Colonic mucosa (tissue), 4 donors: ENCODE measurements around the gene HIPK2. TPM values are rescaled to one million over a fixed set of nuclear protein-coding genes. Genes with fewer than 3 reads are reported as not detected.
A peak's percentile ranks its signal among the peaks of the same experiment; 100 is the strongest.

Experiments
- DNase-seq: peaks from one replicate; pipeline ENCODE4 v3.0.0-alpha.2; 2020
- H3K27ac ChIP-seq: fragments of 200-600 bp; one replicate; pipeline ENCODE4 v1.8.0; 2021
- H3K27me3 ChIP-seq: fragments of 200-600 bp; one replicate; pipeline ENCODE4 v1.8.0; 2021
- H3K36me3 ChIP-seq: fragments of 200-600 bp; one replicate; pipeline ENCODE4 v1.8.0; 2021
- H3K4me1 ChIP-seq: fragments of 200-600 bp; one replicate; pipeline ENCODE4 v1.8.0; 2021; ENCODE audit warnings: mild to moderate bottlenecking
- H3K4me3 ChIP-seq: fragments of 200-600 bp; one replicate; pipeline ENCODE4 v1.8.0; 2021
- H3K9ac ChIP-seq, 2 donors: one replicate each; pipeline ENCODE4 v1.7.0; 2013; ENCODE audit warnings: control low read depth in 2 of 2, low read depth in 2 of 2, low read length in 2 of 2
- H3K9me3 ChIP-seq: fragments of 200-600 bp; one replicate; pipeline ENCODE4 v1.8.0; 2021
- intact Hi-C: fragments of 100-400 bp; cut with DNase I; formaldehyde crosslinking; loops from one replicate; pipeline ENCODE4 v1.14.1; 2022
- total RNA-seq, 2 donors: library from RNA; stranded (reverse); fragmentation: NEBNext Ultra II Directional in 1 of 2; extraction: Animal tissue kit (Norgen Biotek cat#: 25700) in 1 of 2; gene quantifications; one replicate each; pipeline ENCODE4 v1.2.1, GENCODE V29; 2021
- TF ChIP-seq, protein P1 (sequence below): fragments of 200-600 bp; IDR thresholded peaks from one replicate; pipeline ENCODE4 v1.8.0; 2022; ENCODE audit warnings: antibody characterized with exemption, mild to moderate bottlenecking
- donor health status: healthy.
- donor health status: DM: no; HTN: no; CAD: no.
- donor health status: DM: no; HTN: no; CAD: no.

Gene HIPK2
- total RNA-seq, 2 donors from 2014 or later = 25.3 to 28.4 TPM

GRCh38 chr7:139694389-139694676, 83.5 kb downstream of the HIPK2 start:
- TF ChIP-seq, protein P1, sequence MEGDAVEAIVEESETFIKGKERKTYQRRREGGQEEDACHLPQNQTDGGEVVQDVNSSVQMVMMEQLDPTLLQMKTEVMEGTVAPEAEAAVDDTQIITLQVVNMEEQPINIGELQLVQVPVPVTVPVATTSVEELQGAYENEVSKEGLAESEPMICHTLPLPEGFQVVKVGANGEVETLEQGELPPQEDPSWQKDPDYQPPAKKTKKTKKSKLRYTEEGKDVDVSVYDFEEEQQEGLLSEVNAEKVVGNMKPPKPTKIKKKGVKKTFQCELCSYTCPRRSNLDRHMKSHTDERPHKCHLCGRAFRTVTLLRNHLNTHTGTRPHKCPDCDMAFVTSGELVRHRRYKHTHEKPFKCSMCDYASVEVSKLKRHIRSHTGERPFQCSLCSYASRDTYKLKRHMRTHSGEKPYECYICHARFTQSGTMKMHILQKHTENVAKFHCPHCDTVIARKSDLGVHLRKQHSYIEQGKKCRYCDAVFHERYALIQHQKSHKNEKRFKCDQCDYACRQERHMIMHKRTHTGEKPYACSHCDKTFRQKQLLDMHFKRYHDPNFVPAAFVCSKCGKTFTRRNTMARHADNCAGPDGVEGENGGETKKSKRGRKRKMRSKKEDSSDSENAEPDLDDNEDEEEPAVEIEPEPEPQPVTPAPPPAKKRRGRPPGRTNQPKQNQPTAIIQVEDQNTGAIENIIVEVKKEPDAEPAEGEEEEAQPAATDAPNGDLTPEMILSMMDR = no peak
- Histone ChIP-seq H3K9me3 (no peaks in the 10 kb centered on the region), H3K27me3 (no peaks in the 10 kb centered on the region), H3K36me3 (no peaks in the 10 kb centered on the region), H3K9ac (no peak overlapping the region), H3K27ac (no peak overlapping the region), H3K4me3 (no peak overlapping the region), H3K4me1 (peaks cover 4% of the 10 kb centered on the region)
- no peak for DNase-seq
- intact Hi-C loops = no loop called here

- H3K9ac ChIP-seq = no peak overlapping the region
- DNase-seq = no peak
- no peaks in the 10 kb centered on the region for H3K36me3 ChIP-seq
- peaks cover 4% of the 10 kb centered on the region for H3K4me1 ChIP-seq
- TF ChIP-seq, protein P1 = no peak
- no peaks in the 10 kb centered on the region for H3K9me3 ChIP-seq
- intact Hi-C loops = no loop called here
- no peak overlapping the region for H3K27ac ChIP-seq
- H3K27me3 ChIP-seq = no peaks in the 10 kb centered on the region
- no peak overlapping the region for H3K4me3 ChIP-seq
These were observed 84.0 kb downstream of the HIPK2 start for GRCh38 chr7:139693651-139694388.

DNA sequence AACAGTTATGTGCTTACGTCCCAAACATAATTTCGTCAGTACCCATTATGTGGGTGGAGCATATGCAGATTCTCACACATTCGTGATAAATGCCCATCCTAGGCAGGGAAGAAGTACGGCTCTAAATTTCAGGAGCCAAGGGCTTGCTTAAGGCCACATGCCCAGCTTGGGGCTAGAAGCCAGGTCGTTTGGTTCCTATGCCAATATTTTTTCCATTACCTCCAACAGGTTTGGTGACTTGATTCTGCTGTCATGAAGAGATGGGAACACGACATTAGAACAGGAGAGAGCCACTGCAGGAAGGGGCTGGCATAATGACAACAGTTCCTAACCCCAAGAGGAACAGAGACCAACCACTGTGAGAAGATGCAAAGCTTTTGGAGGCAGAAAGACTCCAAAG, 85.1 kb downstream of the HIPK2 start:
- intact Hi-C loops = no loop called here
- no peak for DNase-seq
- Histone ChIP-seq H3K9ac (no peak overlapping the region), H3K9me3 (no peaks in the 10 kb centered on the region), H3K36me3 (no peaks in the 10 kb centered on the region), H3K4me3 (no peak overlapping the region), H3K27me3 (no peaks in the 10 kb centered on the region), H3K4me1 (no peaks in the 10 kb centered on the region), H3K27ac (no peak overlapping the region)
- TF ChIP-seq, protein P1 = no peak

DNA sequence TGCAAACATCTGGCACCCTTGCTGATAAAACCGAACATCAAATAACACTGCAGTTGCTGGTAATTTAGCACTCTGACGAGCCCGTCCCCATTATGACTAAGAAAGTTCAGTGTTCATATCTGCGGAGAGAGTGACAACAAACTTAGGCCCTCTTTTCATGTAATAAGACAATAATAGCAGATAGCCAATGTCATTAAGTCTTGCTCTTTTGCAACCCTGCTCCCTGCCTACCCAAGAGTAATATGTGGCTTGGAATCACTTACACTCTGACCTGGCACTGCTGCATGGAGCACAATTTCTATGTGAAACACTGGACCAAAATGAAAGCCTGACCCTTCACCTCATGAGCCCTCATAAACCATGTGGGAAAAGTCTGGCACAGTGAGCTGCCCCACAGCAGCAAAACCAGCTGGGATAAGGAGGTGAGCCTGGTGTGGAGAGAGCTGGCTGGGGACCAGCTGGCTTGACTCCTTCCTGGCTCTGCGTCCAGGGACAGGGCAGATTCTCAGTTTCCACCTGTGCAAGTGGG, 86.5 kb downstream of the HIPK2 start:
- TF ChIP-seq, protein P1 = no peak
- H3K4me3 ChIP-seq = no peak overlapping the region
- no peaks in the 10 kb centered on the region for H3K27me3 ChIP-seq
- H3K36me3 ChIP-seq = no peaks in the 10 kb centered on the region
- no peaks in the 10 kb centered on the region for H3K9me3 ChIP-seq
- peak; percentile 71 for DNase-seq
- H3K9ac ChIP-seq = peak overlapping the region in 1 of 2 donors; percentile 9
- peak overlapping the region; percentile 52 for H3K27ac ChIP-seq
- H3K4me1 ChIP-seq = no peaks in the 10 kb centered on the region
- intact Hi-C loops = no loop called here

- TF ChIP-seq, protein P1 = no peak
- H3K9ac ChIP-seq = no peak overlapping the region
- no peak overlapping the region for H3K4me3 ChIP-seq
- no peaks in the 10 kb centered on the region for H3K27me3 ChIP-seq
- no peak for DNase-seq
- no peaks in the 10 kb centered on the region for H3K9me3 ChIP-seq
- H3K27ac ChIP-seq = no peak overlapping the region
- H3K4me1 ChIP-seq = no peaks in the 10 kb centered on the region
- no peaks in the 10 kb centered on the region for H3K36me3 ChIP-seq
- intact Hi-C loops = no loop called here
These were observed 89.7 kb downstream of the HIPK2 start for GRCh38 chr7:139687980-139688632.
